Panc1 (cell line): ENCODE results near the gene JMJD4. TPM values are rescaled to one million over a fixed set of nuclear protein-coding genes. Genes with fewer than 3 reads are reported as not detected.

Source experiments
- ATAC-seq: fragments of 200-7000 bp; cut with Tn5 transposase; 2 replicates; pipeline ENCODE4 v1.9.1; 2020; ENCODE audit warnings: mild to moderate bottlenecking, moderate library complexity
- BruUV-seq: library from RNA; stranded (reverse); fragments of 400-500 nt; replicated peaks from 2 replicates; lab custom pipeline; 2021; lab: Mats Ljungman, UMichigan
- CTCF ChIA-PET: fragments of 300-600 bp; sonication (Branson Sonifier 250); formaldehyde crosslinking; loops from one replicate; lab custom pipeline; 2022; ENCODE audit warnings: antibody characterized with exemption; lab: Charles Lee
- POLR2A ChIA-PET: fragments of 300-600 bp; sonication (Branson Sonifier 250); formaldehyde crosslinking; loops from one replicate; lab custom pipeline; 2022; ENCODE audit warnings: antibody characterized with exemption; lab: Charles Lee
- DNase-seq: peaks from one replicate; pipeline ENCODE4 v3.0.0-alpha.2; 2010; ENCODE audit warnings: low read depth, low spot score
- H3K27ac ChIP-seq: 2 replicates; pipeline ENCODE4 v1.5.1; 2011; ENCODE audit warnings: mild to moderate bottlenecking, low read length, inconsistent platforms
- H3K27me3 ChIP-seq: fragments of 200-500 bp; sonication (Bioruptor generic); 2 replicates; pipeline ENCODE4 v1.6.0; 2014; ENCODE audit warnings: low read length, inconsistent platforms; ENCODE audit not compliant: control insufficient read depth, insufficient read depth
- H3K36me3 ChIP-seq: fragments of 200-500 bp; sonication (Bioruptor generic); 2 replicates; pipeline ENCODE4 v1.5.1; 2014; ENCODE audit warnings: inconsistent platforms, mild to moderate bottlenecking, low read length, moderate library complexity; ENCODE audit not compliant: control insufficient read depth, insufficient read depth
- H3K4me1 ChIP-seq: 2 replicates; pipeline ENCODE4 v1.5.1; 2011; ENCODE audit warnings: inconsistent platforms, mild to moderate bottlenecking, low read length, moderate library complexity; ENCODE audit not compliant: control insufficient read depth, insufficient read depth
- H3K4me3 ChIP-seq, 2 experiments: 2 replicates each; pipeline ENCODE4 v1.5.1; 2011 to 2012; ENCODE audit warnings: low read depth in 2 of 2, low read length in 2 of 2, mild to moderate bottlenecking in 2 of 2, inconsistent platforms in 1 of 2, moderate library complexity in 1 of 2
- H3K9me3 ChIP-seq: fragments of 200-500 bp; sonication (Bioruptor generic); 2 replicates; pipeline ENCODE4 v1.5.1; 2014; ENCODE audit warnings: low read depth, mild to moderate bottlenecking, inconsistent platforms, low read length, moderate library complexity; ENCODE audit not compliant: control insufficient read depth, insufficient read depth
- CTCF ChIP-seq: fragments of 450-650 bp; IDR thresholded peaks from 2 replicates; pipeline ENCODE4 v1.5.1; 2017; ENCODE audit warnings: mild to moderate bottlenecking
- POLR2AphosphoS5 ChIP-seq: IDR thresholded peaks from 2 replicates; pipeline ENCODE4 v1.6.1; 2012; ENCODE audit warnings: mild to moderate bottlenecking, low read depth, low read length, moderate library complexity
- REST ChIP-seq, 2 experiments: IDR thresholded peaks; 2 replicates each; pipeline ENCODE4 v1.6.1; 2011 to 2012; ENCODE audit warnings: low read depth in 2 of 2, control low read depth in 1 of 2, low read length in 1 of 2, mild to moderate bottlenecking in 1 of 2, moderate library complexity in 1 of 2; ENCODE audit not compliant: insufficient read depth in 1 of 2
- SIN3A ChIP-seq: IDR thresholded peaks from 2 replicates; pipeline ENCODE4 v1.6.1; 2012; ENCODE audit warnings: low read depth, mild to moderate bottlenecking, low read length, moderate library complexity, borderline replicate concordance; ENCODE audit not compliant: insufficient read depth
- TCF7L2 ChIP-seq: IDR thresholded peaks from 2 replicates; pipeline ENCODE4 v1.6.1; 2011; ENCODE audit warnings: mild to moderate bottlenecking, low read depth, low read length, inconsistent platforms
- in situ Hi-C: cut with HindIII; loops from 2 replicates; pipeline ENCODE4 v1.10.0; 2016; ENCODE audit warnings: low sequenced_read_pairs, low pct_unique_long_range_greater_than_20kb
- intact Hi-C: fragments of 100-400 bp; cut with micrococcal nuclease; formaldehyde crosslinking; loops from one replicate; pipeline ENCODE4 v1.10.0; 2022; ENCODE audit not compliant: unreplicated experiment
- total RNA-seq: library from RNA; stranded (reverse); gene quantifications from one replicate; pipeline ENCODE4 v1.2.1, GENCODE V29; 2021; ENCODE audit not compliant: unreplicated experiment

Gene JMJD4
- total RNA-seq, 1 experiment from 2014 or later = 27.7 TPM

GRCh38 chr1:227738820-227739219 is 3.7 kb upstream of the JMJD4 start:
- no TSS peak for BruUV-seq
- ChIA-PET POLR2A (no interaction called here), CTCF (no interaction called here)
- Histone ChIP-seq H3K4me3 (no peak overlapping the region), H3K9me3 (no peaks in the 10 kb centered on the region), H3K27me3 (no peaks in the 10 kb centered on the region), H3K27ac (no peak overlapping the region), H3K4me1 (0 out of 2 replicates have a peak, but pooled peaks cover 3% of the 10 kb centered on the region), H3K36me3 (peaks cover 3% of the 10 kb centered on the region)
- in situ Hi-C loops = no loop called here
- ATAC-seq = no peak
- TF ChIP-seq POLR2AphosphoS5 = no peak
- TF ChIP-seq REST (IDR thresholded peaks at IDR 0.05; ENCODE audit: insufficient read depth in 1 of 2, low read depth in 2 of 2, low read length in 1 of 2) = no peak
- no peak for TF ChIP-seq CTCF
- no peak for TF ChIP-seq SIN3A
- no peak for TF ChIP-seq TCF7L2
- intact Hi-C loops = no loop called here
- no peak for DNase-seq

GRCh38 chr1:227736814-227737432 is 1.8 kb upstream of the JMJD4 start:
- intact Hi-C loops (no loop called here), in situ Hi-C loops (no loop called here)
- H3K9me3 ChIP-seq = no peaks in the 10 kb centered on the region
- H3K4me3 ChIP-seq = peak overlapping the region in 1 of 2 experiments; percentile 80; a peak in 1 of 4 replicates
- H3K4me1 ChIP-seq = peaks cover 3% of the 10 kb centered on the region; the same call in 1 of the 2 replicates
- no peak for ATAC-seq
- ChIA-PET CTCF (no interaction called here), POLR2A (interaction anchor here (0.6 kb wide), 1 partner anchor 100 kb away, joined by 10 read pairs; no protein-coding TSS in a partner anchor)
- H3K36me3 ChIP-seq = peaks cover 3% of the 10 kb centered on the region
- H3K27me3 ChIP-seq = no peaks in the 10 kb centered on the region
- H3K27ac ChIP-seq = no peak overlapping the region
- DNase-seq = no peak
- TF ChIP-seq POLR2AphosphoS5 (no peak), TCF7L2 (no peak), REST (IDR thresholded peaks at IDR 0.05; ENCODE audit: insufficient read depth in 1 of 2, low read depth in 2 of 2, low read length in 1 of 2) (no peak), CTCF (no peak), SIN3A (no peak)
- BruUV-seq = TSS peak; percentile 58
